Left forelimb (tissue), 1 donor: ENCODE measurements around the gene PON3.

ENCODE experiments used
- DNase-seq: peaks from one replicate; pipeline ENCODE4 v3.0.0-alpha.2; 2018; ENCODE audit warnings: low spot score

The PON3 gene

GRCh38 chr7:95340491-95340890, 55.7 kb downstream of the PON3 start:
- no peak for DNase-seq

- DNase-seq: no peak
Measured at GRCh38 chr7:95338832-95339231, 57.3 kb downstream of the PON3 start.

- no peak for DNase-seq
Measured at GRCh38 chr7:95335093-95335492, 61.1 kb downstream of the PON3 start.

- DNase-seq: no peak
Measured at GRCh38 chr7:95334447-95334846, 61.7 kb downstream of the PON3 start.

- DNase-seq: no peak
Measured at GRCh38 chr7:95330961-95331337, 65.2 kb downstream of the PON3 start.

- no peak for DNase-seq
Measured at GRCh38 chr7:95330204-95330960, 65.8 kb downstream of the PON3 start.

GRCh38 chr7:95327356-95327755, 68.8 kb downstream of the PON3 start:
- no peak for DNase-seq

- no peak for DNase-seq
Measured at GRCh38 chr7:95324431-95324830, 71.7 kb downstream of the PON3 start, which contains the start of gene PON1. Gene PON1 (minus strand): TSS chr7:95324532. CDS start chr7:95324475, 57 bp downstream.

GRCh38 chr7:95323410-95324129, 72.6 kb downstream of the PON3 start:
- DNase-seq: no peak

GRCh38 chr7:95322854-95323253, 73.3 kb downstream of the PON3 start:
- DNase-seq: no peak

GRCh38 chr7:95322396-95322795, 73.8 kb downstream of the PON3 start:
- DNase-seq: no peak

GRCh38 chr7:95321720-95322119, 74.5 kb downstream of the PON3 start:
- DNase-seq: no peak

GRCh38 chr7:95320651-95321050, 75.5 kb downstream of the PON3 start:
- DNase-seq: no peak

GRCh38 chr7:95319570-95319969, 76.6 kb downstream of the PON3 start:
- DNase-seq: no peak

GRCh38 chr7:95318501-95319100, 77.6 kb downstream of the PON3 start:
- DNase-seq: no peak

- no peak for DNase-seq
Measured at GRCh38 chr7:95317966-95318365, 78.2 kb downstream of the PON3 start.

- DNase-seq: no peak
Measured at GRCh38 chr7:95317546-95317945, 78.6 kb downstream of the PON3 start.

GRCh38 chr7:95316588-95316987, 79.6 kb downstream of the PON3 start:
- no peak for DNase-seq

GRCh38 chr7:95312561-95312960, 83.6 kb downstream of the PON3 start:
- no peak for DNase-seq

GRCh38 chr7:95311389-95311788, 84.8 kb downstream of the PON3 start:
- DNase-seq: no peak

GRCh38 chr7:95309951-95310350, 86.2 kb downstream of the PON3 start:
- DNase-seq: no peak
